Activated CD4-positive, alpha-beta memory T cell treated with anti-CD3 and anti-CD28 coated beads for 36 hours (primary cell): Measurements from ENCODE around the gene UQCRC1. TPM values are rescaled to one million over a fixed set of nuclear protein-coding genes. Genes with fewer than 3 reads are reported as not detected.

Experiments used
- CTCF ChIA-PET: fragments of 350-600 bp; sonication (Branson Sonifier 250); formaldehyde crosslinking; loops from one replicate; lab custom pipeline; 2021; ENCODE audit warnings: antibody characterized with exemption, inconsistent platforms; lab: Charles Lee
- POLR2A ChIA-PET: fragments of 350-600 bp; sonication (Branson Sonifier 250); formaldehyde crosslinking; loops from one replicate; lab custom pipeline; 2021; ENCODE audit warnings: antibody characterized with exemption; lab: Charles Lee
- DNase-seq: peaks from one replicate; pipeline ENCODE4 v3.0.0-alpha.2; 2020
- H3K27ac Mint-ChIP-seq: one replicate; pipeline ENCODE4 v1.8.0; 2021; ENCODE audit warnings: mixed read lengths
- H3K27me3 Mint-ChIP-seq: one replicate; pipeline ENCODE4 v1.8.0; 2021; ENCODE audit warnings: mixed read lengths
- H3K36me3 Mint-ChIP-seq: one replicate; pipeline ENCODE4 v1.8.0; 2021; ENCODE audit warnings: mixed read lengths
- H3K4me1 Mint-ChIP-seq: one replicate; pipeline ENCODE4 v1.8.0; 2021; ENCODE audit warnings: low read depth, mixed read lengths
- H3K4me3 Mint-ChIP-seq: one replicate; pipeline ENCODE4 v1.8.0; 2021; ENCODE audit warnings: mild to moderate bottlenecking, mixed read lengths
- H3K9me3 Mint-ChIP-seq: one replicate; pipeline ENCODE4 v1.8.0; 2021; ENCODE audit warnings: mixed read lengths
- intact Hi-C: fragments of 100-400 bp; cut with micrococcal nuclease; formaldehyde crosslinking; loops from one replicate; pipeline ENCODE4 v1.15.1; 2023
- total RNA-seq, 2 experiments: library from RNA; stranded (reverse); gene quantifications; one replicate each; pipeline ENCODE4 v1.2.3, GENCODE V29; 2021

The UQCRC1 gene
- total RNA-seq, 2 experiments from 2014 or later = 251 to 259 TPM

GRCh38 chr3:48617559-48617958 lies 8.1 kb upstream of the UQCRC1 start:
- DNase-seq = no peak
- CTCF ChIA-PET = interaction anchor here (2.2 kb wide), 1 partner anchor 18 kb away, joined by 7 read pairs; the partner anchor contains the start of gene SLC26A6
- Mint-ChIP-seq H3K4me1 (peaks cover 18% of the 10 kb centered on the region), H3K27me3 (no peaks in the 10 kb centered on the region), H3K4me3 (no peak overlapping the region), H3K9me3 (peaks cover 23% of the 10 kb centered on the region), H3K27ac (no peak overlapping the region), H3K36me3 (peaks cover 17% of the 10 kb centered on the region)
- POLR2A ChIA-PET = no interaction called here
- intact Hi-C loops = no loop called here

GRCh38 chr3:48614044-48614443 lies 4.6 kb upstream of the UQCRC1 start:
- Mint-ChIP-seq H3K4me3 (peak overlapping the region; percentile 56), H3K4me1 (peaks cover 24% of the 10 kb centered on the region), H3K9me3 (peaks cover 22% of the 10 kb centered on the region), H3K36me3 (peaks cover 22% of the 10 kb centered on the region), H3K27me3 (no peaks in the 10 kb centered on the region), H3K27ac (peak overlapping the region; percentile 97)
- intact Hi-C loops = loop anchor here (1.0 kb wide), 1 partner anchor 21 kb away; the partner anchor contains the start of gene SLC26A6
- peak; percentile 46 for DNase-seq
- POLR2A ChIA-PET = interaction anchor here (0.6 to 1.3 kb wide), 3 partner anchors 11 to 57 kb away, joined by 3 to 4 read pairs (median 3); no protein-coding TSS in a partner anchor
- CTCF ChIA-PET = interaction anchor here (1.1 to 5.0 kb wide), 4 partner anchors 21 to 178 kb away, joined by 3 to 38 read pairs (median 5); partner anchors contain the start of gene SLC26A6

GRCh38 chr3:48612309-48612708 lies 2.9 kb upstream of the UQCRC1 start:
- H3K27me3 Mint-ChIP-seq = no peaks in the 10 kb centered on the region
- intact Hi-C loops = no loop called here
- ChIA-PET POLR2A (interaction anchor here (1.8 kb wide), 1 partner anchor 23 kb away, joined by 5 read pairs; the partner anchor contains the start of gene SLC26A6), CTCF (interaction anchor here (1.6 to 5.0 kb wide), 2 partner anchors 23 to 54 kb away, joined by 5 to 38 read pairs; partner anchors contain the start of gene SLC26A6)
- H3K4me1 Mint-ChIP-seq = peaks cover 37% of the 10 kb centered on the region
- H3K27ac Mint-ChIP-seq = peak overlapping the region; percentile 34
- H3K4me3 Mint-ChIP-seq = no peak overlapping the region
- H3K9me3 Mint-ChIP-seq = peaks cover 6% of the 10 kb centered on the region
- DNase-seq = no peak
- peaks cover 24% of the 10 kb centered on the region for H3K36me3 Mint-ChIP-seq

GRCh38 chr3:48607519-48607918 lies 1.9 kb downstream of the UQCRC1 start:
- no peaks in the 10 kb centered on the region for H3K9me3 Mint-ChIP-seq
- peaks cover 19% of the 10 kb centered on the region for H3K4me1 Mint-ChIP-seq
- no peak overlapping the region for H3K27ac Mint-ChIP-seq
- ChIA-PET CTCF (interaction anchor here (1.8 kb wide), 1 partner anchor 171 kb away, joined by 5 read pairs; no protein-coding TSS in a partner anchor), POLR2A (no interaction called here)
- intact Hi-C loops = no loop called here
- peak; percentile 55 for DNase-seq
- no peak overlapping the region for H3K4me3 Mint-ChIP-seq
- peaks cover 36% of the 10 kb centered on the region for H3K36me3 Mint-ChIP-seq
- H3K27me3 Mint-ChIP-seq = no peaks in the 10 kb centered on the region

- H3K4me1 Mint-ChIP-seq = no peaks in the 10 kb centered on the region
- no peak for DNase-seq
- POLR2A ChIA-PET = no interaction called here
- no peaks in the 10 kb centered on the region for H3K27me3 Mint-ChIP-seq
- H3K4me3 Mint-ChIP-seq = no peak overlapping the region
- CTCF ChIA-PET = no interaction called here
- H3K27ac Mint-ChIP-seq = no peak overlapping the region
- peaks cover 39% of the 10 kb centered on the region for H3K36me3 Mint-ChIP-seq
- H3K9me3 Mint-ChIP-seq = no peaks in the 10 kb centered on the region
- intact Hi-C loops = no loop called here
These were observed 7.8 kb downstream of the UQCRC1 start for GRCh38 chr3:48601622-48601994.

GRCh38 chr3:48600711-48601621 lies 8.5 kb downstream of the UQCRC1 start:
- ChIA-PET CTCF (no interaction called here), POLR2A (no interaction called here)

GRCh38 chr3:48599509-48600285 lies 9.7 kb downstream of the UQCRC1 start:
- intact Hi-C loops = no loop called here
- Mint-ChIP-seq H3K36me3 (peaks cover 33% of the 10 kb centered on the region), H3K4me3 (no peak overlapping the region), H3K4me1 (no peaks in the 10 kb centered on the region), H3K9me3 (no peaks in the 10 kb centered on the region), H3K27me3 (peaks cover 1% of the 10 kb centered on the region), H3K27ac (no peak overlapping the region)
- DNase-seq = no peak
- POLR2A ChIA-PET = no interaction called here
- CTCF ChIA-PET = interaction anchor here (0.6 kb wide), 1 partner anchor 43 kb away, joined by 3 read pairs; no protein-coding TSS in a partner anchor

More at GRCh38 chr3:48600711-48601621, 8.5 kb downstream of the UQCRC1 start:
- Mint-ChIP-seq H3K27ac (no peak overlapping the region), H3K9me3 (no peaks in the 10 kb centered on the region), H3K4me1 (no peaks in the 10 kb centered on the region), H3K4me3 (no peak overlapping the region), H3K36me3 (peaks cover 39% of the 10 kb centered on the region), H3K27me3 (peaks cover 1% of the 10 kb centered on the region)
- DNase-seq = no peak
- intact Hi-C loops = no loop called here

- POLR2A ChIA-PET = interaction anchor here (1.0 kb wide), 1 partner anchor 9 kb away, joined by 3 read pairs; no protein-coding TSS in a partner anchor
- peaks cover 29% of the 10 kb centered on the region for H3K36me3 Mint-ChIP-seq
These were observed 10.4 kb downstream of the UQCRC1 start for GRCh38 chr3:48599077-48599501.

GRCh38 chr3:48598323-48599076 lies 10.9 kb downstream of the UQCRC1 start:
- ChIA-PET POLR2A (interaction anchor here (1.0 kb wide), 1 partner anchor 9 kb away, joined by 3 read pairs; no protein-coding TSS in a partner anchor), CTCF (no interaction called here)
- Mint-ChIP-seq H3K4me1 (peaks cover 5% of the 10 kb centered on the region), H3K4me3 (no peak overlapping the region), H3K36me3 (peaks cover 25% of the 10 kb centered on the region), H3K27ac (no peak overlapping the region), H3K9me3 (no peaks in the 10 kb centered on the region), H3K27me3 (peaks cover 8% of the 10 kb centered on the region)
- intact Hi-C loops = no loop called here
- DNase-seq = no peak

More at GRCh38 chr3:48599077-48599501, 10.4 kb downstream of the UQCRC1 start:
- Mint-ChIP-seq H3K9me3 (no peaks in the 10 kb centered on the region), H3K27ac (no peak overlapping the region), H3K4me1 (peaks cover 5% of the 10 kb centered on the region), H3K4me3 (no peak overlapping the region), H3K27me3 (peaks cover 6% of the 10 kb centered on the region)
- intact Hi-C loops = no loop called here
- CTCF ChIA-PET = interaction anchor here (0.6 kb wide), 1 partner anchor 42 kb away, joined by 3 read pairs; no protein-coding TSS in a partner anchor
- DNase-seq = no peak

GRCh38 chr3:48597408-48597800 lies 12.0 kb downstream of the UQCRC1 start:
- Mint-ChIP-seq H3K36me3 (peaks cover 17% of the 10 kb centered on the region), H3K27me3 (peaks cover 19% of the 10 kb centered on the region), H3K27ac (no peak overlapping the region), H3K4me1 (peaks cover 5% of the 10 kb centered on the region), H3K4me3 (no peak overlapping the region), H3K9me3 (no peaks in the 10 kb centered on the region)
- no peak for DNase-seq
- POLR2A ChIA-PET = interaction anchor here (1.3 kb wide), 1 partner anchor 12 kb away, joined by 3 read pairs; the partner anchor contains the start of gene UQCRC1
- CTCF ChIA-PET = interaction anchor here (1.3 kb wide), 2 partner anchors 39 kb away, joined by 3 to 5 read pairs; partner anchors contain the start of gene SLC26A6
- intact Hi-C loops = no loop called here
